Medulla oblongata (tissue), 1 donor: ENCODE data around the gene IFNA17.
A peak's percentile ranks its signal among the peaks of the same experiment; 100 is the strongest.
"Not testable (repeated sequence)": the region's sequence is repeated elsewhere in the genome, so short reads cannot be mapped to it uniquely, and the experiment has no call there.

Experiments
- DNase-seq: peaks from one replicate; pipeline ENCODE4 v3.0.0-alpha.2; 2015; ENCODE audit errors: extremely low spot score

The IFNA17 gene

GRCh38 chr9:21228122-21228521 lies at the start of gene IFNA17:
Gene IFNA17, minus strand, starts transcription at chr9:21228222. Its CDS starts 49 bp downstream, at chr9:21228173.
- DNase-seq, result no peak

- no peak for DNase-seq
Measured at GRCh38 chr9:21268347-21268657, 40.3 kb upstream of the IFNA17 start.

GRCh38 chr9:21267485-21268346 lies 39.7 kb upstream of the IFNA17 start:
- DNase-seq, result peak; percentile 29

- no peak for DNase-seq
Measured at GRCh38 chr9:21266733-21267484, 38.9 kb upstream of the IFNA17 start.

- no peak for DNase-seq
Measured at GRCh38 chr9:21265421-21266189, 37.6 kb upstream of the IFNA17 start.

GRCh38 chr9:21255538-21256212 lies 27.7 kb upstream of the IFNA17 start:
- DNase-seq, result no peak

- peak; percentile 77 for DNase-seq
Measured at GRCh38 chr9:21252721-21253547, 24.9 kb upstream of the IFNA17 start.

- no peak for DNase-seq
Measured at GRCh38 chr9:21251638-21252037, 23.6 kb upstream of the IFNA17 start.

GRCh38 chr9:21251190-21251589 lies 23.2 kb upstream of the IFNA17 start:
- DNase-seq, result no peak

- no peak for DNase-seq
Measured at GRCh38 chr9:21244836-21245235, 16.8 kb upstream of the IFNA17 start.

GRCh38 chr9:21239911-21240310 lies 11.9 kb upstream of the IFNA17 start, which contains the start of gene IFNA14:
Gene IFNA14, minus strand, starts transcription at chr9:21240005. Its CDS starts 70 bp downstream, at chr9:21239935.
- no peak for DNase-seq

GRCh38 chr9:21236360-21236714 lies 8.3 kb upstream of the IFNA17 start:
- not testable (repeated sequence) for DNase-seq

- peak; percentile 83 for DNase-seq
Measured at GRCh38 chr9:21235468-21236359, 7.7 kb upstream of the IFNA17 start.

GRCh38 chr9:21234153-21234687 lies 6.2 kb upstream of the IFNA17 start:
- DNase-seq, result no peak

GRCh38 chr9:21233258-21233657 lies 5.2 kb upstream of the IFNA17 start:
- no peak for DNase-seq

- DNase-seq, result not testable (repeated sequence)
Measured at GRCh38 chr9:21217211-21217610, 10.8 kb downstream of the IFNA17 start, which contains the start of gene IFNA16. Gene IFNA16, minus strand, starts transcription at chr9:21217311. Its CDS starts 6 bp downstream, at chr9:21217305.

- peak; percentile 9 for DNase-seq
Measured at GRCh38 chr9:21213411-21214326, 14.4 kb downstream of the IFNA17 start.

- DNase-seq, result not testable (repeated sequence)
Measured at GRCh38 chr9:21212160-21212559, 15.9 kb downstream of the IFNA17 start.
